Liver (tissue), 3 donors: ENCODE measurements around the gene NRROS.

Source experiments
- ATF3 ChIP-seq: IDR thresholded peaks from 2 replicates; pipeline ENCODE4 v1.6.1; 2016; ENCODE audit warnings: antibody characterized with exemption
- CTCF ChIP-seq: fragments of 150-350 bp; IDR thresholded peaks from 2 replicates; pipeline ENCODE4 v1.5.1; 2017; ENCODE audit warnings: improper control_type of control experiment, low read depth, low read length; ENCODE audit not compliant: missing input control
- EGR1 ChIP-seq, 2 donors: IDR thresholded peaks; 2 replicates each; pipeline ENCODE4 v1.6.1; 2016 to 2018; ENCODE audit warnings: antibody characterized with exemption in 2 of 2, low read depth in 2 of 2
- FOXA1 ChIP-seq: IDR thresholded peaks from 2 replicates; pipeline ENCODE4 v1.6.1; 2016; ENCODE audit warnings: antibody characterized with exemption
- RAD21 ChIP-seq, 2 donors: IDR thresholded peaks; 2 replicates each; pipeline ENCODE4 v1.6.1; 2016; ENCODE audit warnings: antibody characterized with exemption in 2 of 2, mild to moderate bottlenecking in 2 of 2
- TAF1 ChIP-seq: conservative IDR thresholded peaks from 2 replicates; pipeline ENCODE4 v1.6.1; 2016; ENCODE audit warnings: antibody characterized with exemption, mild to moderate bottlenecking
- YY1 ChIP-seq: IDR thresholded peaks from 2 replicates; pipeline ENCODE4 v1.6.1; 2016; ENCODE audit warnings: antibody characterized with exemption, mild to moderate bottlenecking
- ZBTB33 ChIP-seq: IDR thresholded peaks from 2 replicates; pipeline ENCODE4 v1.6.1; 2016; ENCODE audit warnings: antibody characterized with exemption
- donor health status: healthy.
- donor health status: healthy.

GRCh38 chr3:196634224-196634623 is 5.3 kb upstream of the NRROS start:
- TF ChIP-seq YY1, result no peak
- TF ChIP-seq FOXA1, result no peak
- TF ChIP-seq ZBTB33, result no peak
- TF ChIP-seq ATF3, result no peak
- no peak for TF ChIP-seq CTCF
- TF ChIP-seq TAF1, result no peak
- no peak for TF ChIP-seq RAD21 (IDR thresholded peaks at IDR 0.05)
- no peak for TF ChIP-seq EGR1 (IDR thresholded peaks at IDR 0.05; ENCODE audit: low read depth in 2 of 2)
